Measurements from ENCODE around the gene CD69.
"Not testable (repeated sequence)": the region's sequence is repeated elsewhere in the genome, so short reads cannot be mapped to it uniquely, and the experiment has no call there.

CD69 gene

DNA sequence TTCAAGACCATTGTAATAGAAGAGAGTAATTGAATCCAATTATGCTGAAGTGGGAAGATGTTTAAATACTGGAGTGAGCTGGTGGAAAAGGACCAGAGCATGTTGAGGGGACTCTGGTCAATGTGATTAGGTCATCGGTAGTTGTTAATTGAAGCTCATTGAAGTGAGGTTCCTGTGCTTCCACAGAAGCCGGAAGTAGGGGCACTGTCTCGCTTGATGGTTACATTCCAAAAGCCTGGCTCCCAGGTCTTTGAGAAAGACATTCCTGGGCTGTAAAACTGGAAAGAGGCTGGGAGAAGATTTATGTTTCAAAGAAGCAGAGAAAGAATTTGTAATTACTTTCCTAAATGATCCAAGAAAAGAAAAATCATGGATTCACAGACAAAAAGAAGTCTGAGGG lies 15.5 kb downstream of the CD69 start:
- DNase-seq, result no peak

DNA sequence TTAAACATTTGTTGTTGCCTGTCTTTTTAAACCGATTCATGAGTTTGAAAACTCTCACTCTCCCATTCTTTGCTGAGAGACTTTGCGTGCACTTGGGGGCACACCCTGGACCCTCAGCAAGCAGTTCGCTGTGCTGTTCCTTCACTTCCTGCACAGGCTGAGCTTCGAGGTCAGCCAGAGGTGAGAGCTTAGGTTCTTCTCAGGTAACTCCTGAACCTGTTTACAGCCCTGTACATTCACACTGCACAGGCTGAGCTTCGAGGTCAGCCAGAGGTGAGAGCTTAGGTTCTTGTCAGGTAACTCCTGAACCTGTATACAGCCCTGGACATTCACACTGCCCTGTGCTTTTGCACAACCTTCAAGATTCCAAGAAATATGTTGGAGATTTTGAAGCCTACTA lies 18.0 kb downstream of the CD69 start:
- no peak for DNase-seq

- DNase-seq, result no peak
Observed at GRCh38 chr12:9741726-9742125, 19.0 kb downstream of the CD69 start.

DNA sequence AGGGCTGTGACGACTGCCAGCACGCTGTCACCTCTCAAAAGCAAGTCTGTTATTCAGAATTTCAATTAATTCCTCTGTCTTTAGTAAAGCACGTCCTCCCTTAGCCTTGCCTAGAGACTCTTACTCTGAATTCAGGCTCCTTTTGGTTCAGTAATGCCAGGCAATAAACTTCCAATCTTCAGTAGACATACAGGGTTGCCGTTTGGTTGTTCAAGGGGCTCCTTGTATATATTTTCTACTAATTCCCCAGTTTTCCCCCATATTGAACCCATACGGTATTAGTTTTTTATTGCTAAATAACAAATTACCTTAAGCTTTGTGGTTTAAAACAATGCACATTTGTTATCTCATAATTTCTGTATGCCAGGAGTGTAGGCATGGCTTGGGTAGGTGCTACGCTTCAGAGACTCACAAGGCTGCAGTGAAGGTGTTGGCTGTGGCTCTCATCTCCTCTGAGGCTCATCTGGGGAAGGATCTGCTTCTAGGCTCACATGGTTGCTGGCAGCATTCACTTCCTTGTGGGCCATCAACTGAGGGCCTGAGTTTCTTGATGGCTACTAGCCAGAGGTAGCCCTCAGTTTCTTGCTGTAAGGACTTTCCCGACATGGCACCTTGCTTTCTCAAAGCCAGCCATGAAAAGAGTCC lies 20.5 kb downstream of the CD69 start:
- no peak for DNase-seq

- DNase-seq, result not testable (repeated sequence)
Observed at GRCh38 chr12:9739404-9740105, 21.1 kb downstream of the CD69 start.

DNA sequence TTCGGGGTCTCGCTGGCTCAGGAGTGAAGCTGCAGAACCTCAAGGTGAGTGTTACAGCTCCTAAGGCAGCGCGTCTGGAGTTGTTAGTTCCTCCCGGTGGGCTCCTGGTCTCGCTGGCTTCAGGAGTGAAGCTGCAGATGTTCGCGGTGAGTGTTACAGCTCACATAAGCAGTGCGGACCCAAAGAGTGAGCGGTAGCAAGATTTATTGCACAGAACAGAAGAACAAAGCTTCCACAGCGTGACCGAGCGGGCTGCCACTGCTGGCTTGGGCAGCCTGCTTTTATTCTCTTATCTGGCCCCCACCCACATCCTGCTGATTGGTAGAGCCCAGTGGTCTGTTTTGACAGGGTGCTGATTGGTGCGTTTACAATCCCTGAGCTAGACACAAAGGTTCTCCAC lies 21.8 kb downstream of the CD69 start:
- not testable (repeated sequence) for DNase-seq

GRCh38 chr12:9736936-9737705 lies 23.6 kb downstream of the CD69 start:
- DNase-seq, result no peak

GRCh38 chr12:9735601-9736000 lies 25.1 kb downstream of the CD69 start:
- DNase-seq, result no peak

DNA sequence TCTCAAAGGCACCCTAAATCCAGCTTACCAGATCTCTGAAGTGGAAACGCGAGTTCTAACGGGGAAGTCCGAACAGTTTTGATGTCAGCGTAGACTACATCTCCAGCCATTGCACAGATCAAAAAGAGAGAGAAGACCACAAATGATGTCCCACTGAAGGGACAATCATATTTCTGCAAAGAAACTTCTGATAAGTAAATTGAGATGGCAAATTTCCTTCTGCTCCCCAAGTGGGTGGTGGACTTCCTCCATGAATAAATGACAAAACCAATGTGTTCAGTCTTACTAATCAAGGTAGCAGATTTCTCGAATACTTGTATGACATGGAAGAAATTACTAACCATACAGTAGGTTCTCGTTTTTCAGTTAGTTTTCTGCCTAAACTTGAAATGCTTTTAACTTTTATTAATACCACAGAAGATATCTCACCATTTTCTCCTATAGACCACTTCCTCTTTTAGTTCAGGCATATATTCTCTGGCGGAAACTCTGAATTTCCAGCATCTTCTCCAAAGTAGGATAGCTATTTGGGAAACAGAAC lies 27.7 kb downstream of the CD69 start, which contains the start of gene CLECL1:
Gene CLECL1 (minus strand): TSS at position 177 of the 541 bp plus-strand sequence.
- DNase-seq, result no peak

DNA sequence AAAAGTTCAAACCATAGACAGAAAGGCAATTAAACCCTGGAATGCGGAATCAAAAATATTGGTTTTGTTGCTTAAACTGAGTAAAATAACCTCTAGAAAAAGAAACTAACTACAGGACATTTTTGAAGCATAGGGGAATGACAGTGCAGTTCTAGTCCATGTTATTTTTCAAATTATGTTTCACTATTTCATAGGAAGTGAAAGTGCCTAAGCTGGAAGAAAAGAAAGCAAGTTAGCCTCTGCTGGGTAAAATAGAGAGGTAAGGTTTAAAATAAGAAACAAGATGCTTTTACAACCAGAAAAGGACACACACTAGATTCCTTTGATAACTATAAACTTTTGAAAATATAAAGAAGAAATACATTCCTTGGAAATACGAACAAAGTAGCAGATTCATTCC lies 28.9 kb downstream of the CD69 start:
- no peak for DNase-seq

- no peak for DNase-seq
Observed at GRCh38 chr12:9731393-9731792, 29.3 kb downstream of the CD69 start.

DNA sequence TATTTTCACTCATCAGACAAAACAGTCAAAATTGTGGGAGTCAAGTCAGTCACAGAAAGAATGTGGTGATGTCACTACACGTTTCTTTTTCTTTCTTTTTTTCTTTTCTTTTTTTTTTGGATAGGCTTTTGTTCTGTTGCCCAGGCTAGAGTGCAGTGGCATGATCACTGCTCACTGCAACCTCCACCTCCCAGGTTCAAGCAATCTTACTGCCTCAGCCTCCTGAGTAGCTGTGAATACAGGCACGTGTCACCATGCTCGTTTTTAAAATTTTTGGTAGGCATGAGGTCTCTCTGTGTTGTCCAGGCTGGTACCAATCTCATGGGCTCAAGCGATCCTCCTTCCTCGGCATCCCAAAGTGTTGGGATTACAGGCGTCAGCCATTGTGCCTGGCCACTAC lies 30.1 kb downstream of the CD69 start:
- no peak for DNase-seq

DNA sequence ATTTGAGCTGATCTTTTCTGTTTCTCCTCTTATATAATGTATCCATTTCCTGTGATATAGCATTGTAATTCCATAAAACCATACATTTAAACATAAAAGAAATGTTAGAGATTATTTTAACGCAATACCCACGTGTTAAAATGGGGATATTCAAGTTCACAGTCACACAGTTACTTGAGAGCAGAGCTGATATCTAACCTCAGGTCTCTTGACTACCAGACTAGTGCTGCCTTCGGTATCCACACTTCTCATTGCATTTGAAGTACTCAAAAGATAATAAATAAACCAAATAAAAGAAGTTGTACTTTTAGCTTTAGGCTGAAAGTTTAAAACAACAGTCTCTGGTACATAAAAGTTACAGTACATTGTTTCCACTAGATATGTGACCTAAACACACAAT lies 30.7 kb downstream of the CD69 start:
- DNase-seq, result no peak

DNA sequence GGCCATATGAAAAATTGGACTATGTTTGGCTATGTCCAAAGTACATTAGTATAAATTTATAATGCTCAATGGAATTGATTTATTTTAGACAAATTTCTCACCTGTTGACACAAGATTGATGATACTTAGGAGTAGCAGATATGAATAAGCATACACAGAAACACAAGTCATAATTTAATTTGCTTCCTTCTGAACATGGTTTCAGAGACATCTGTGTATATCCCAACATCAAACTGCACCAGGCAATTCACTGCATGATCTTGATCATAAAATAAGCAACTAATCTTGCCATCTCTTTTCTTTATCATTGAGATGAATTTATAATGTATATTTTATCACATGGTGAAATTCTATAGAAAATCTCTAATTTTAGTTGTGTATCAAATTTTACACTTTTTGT lies 31.6 kb downstream of the CD69 start:
- no peak for DNase-seq

DNA sequence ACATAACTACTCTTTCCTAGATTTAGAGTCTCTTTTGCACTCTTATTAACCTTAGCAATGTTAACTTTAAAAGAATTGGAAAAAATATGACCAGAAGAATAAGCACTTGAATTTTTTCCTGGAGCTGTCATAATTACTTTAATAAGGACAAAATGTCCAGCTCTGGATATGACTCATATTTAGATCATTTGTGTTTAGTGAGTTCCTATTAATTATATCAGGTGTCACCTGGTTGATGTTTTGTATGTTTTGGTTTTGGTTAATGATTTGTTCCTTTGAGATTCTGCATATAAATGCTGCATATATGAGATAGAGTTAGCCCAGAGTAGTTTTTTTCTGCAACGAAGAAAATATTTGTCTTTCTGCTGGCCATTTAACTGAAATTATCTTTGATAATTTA lies 32.9 kb downstream of the CD69 start:
- DNase-seq, result no peak

DNA sequence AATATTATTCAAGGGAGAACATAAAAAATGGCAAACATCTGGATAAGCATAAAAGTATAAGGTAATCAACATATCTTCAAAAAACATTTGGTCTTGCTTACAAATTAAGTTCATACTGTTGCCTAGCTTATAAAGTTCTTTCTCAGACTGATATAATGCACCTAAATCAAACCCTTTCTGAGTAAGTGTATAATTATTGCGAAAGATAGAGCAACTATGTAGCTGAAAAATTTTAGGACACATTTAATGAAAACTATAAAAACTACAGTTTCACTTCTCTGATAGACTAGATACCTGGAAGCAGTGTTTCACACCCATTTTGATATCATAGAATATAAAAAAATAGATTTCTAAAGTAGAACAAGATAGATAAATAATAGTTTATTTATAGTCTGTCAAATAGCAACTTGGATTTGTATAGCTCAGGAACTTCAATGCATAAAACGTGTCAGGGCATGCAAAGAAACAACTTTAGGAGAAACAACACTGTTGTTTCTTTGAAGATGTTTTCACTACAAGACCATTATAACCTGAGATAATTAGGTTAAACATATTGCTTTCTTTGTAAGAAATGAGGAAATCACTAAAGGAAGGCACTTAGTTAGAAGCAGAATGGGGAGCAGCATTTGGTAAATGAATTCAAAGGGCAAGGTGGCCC lies 35.4 kb downstream of the CD69 start:
- no peak for DNase-seq

DNA sequence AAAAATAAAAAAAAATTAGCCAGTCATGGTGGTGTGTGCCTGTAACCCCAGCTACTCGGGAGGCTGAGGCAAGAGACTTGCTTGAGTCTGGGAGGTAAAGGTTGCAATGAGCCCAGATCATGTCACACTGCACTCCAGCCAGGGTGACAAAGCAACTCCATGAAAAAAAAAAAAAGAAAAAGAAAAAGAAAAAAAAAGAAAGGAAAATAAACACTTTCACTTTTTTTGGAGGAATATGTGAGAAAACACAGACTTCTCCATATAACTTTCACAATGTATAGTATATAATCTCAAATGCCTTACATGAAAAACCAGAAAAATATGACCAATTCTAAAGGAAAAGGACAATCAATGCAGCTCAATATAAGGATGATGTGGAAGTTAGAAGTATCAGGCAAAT lies 36.7 kb downstream of the CD69 start:
- DNase-seq, result no peak

GRCh38 chr12:9721394-9722092 lies 39.2 kb downstream of the CD69 start:
- DNase-seq, result no peak

DNA sequence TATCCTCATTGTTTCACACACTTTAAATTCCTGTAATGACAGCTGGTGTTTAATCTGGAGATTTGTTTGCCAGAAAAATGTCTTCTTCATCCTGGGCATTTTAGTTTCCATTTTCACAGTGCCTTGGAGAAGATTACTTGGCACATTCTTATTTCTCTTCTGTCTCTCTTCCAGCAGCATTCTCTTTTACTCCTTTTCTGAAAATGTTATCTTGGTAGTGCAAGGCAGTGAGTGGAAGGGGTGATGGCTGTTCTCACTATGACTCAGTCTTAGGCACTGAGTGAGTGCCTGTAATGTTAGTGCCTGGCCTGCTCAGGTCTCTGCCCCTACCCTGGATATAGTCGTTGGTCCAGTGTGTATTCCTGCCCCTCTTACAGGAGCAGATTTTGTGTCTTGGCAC lies 40.9 kb downstream of the CD69 start:
- DNase-seq, result no peak

- DNase-seq, result no peak
Observed at GRCh38 chr12:9718968-9719367, 41.7 kb downstream of the CD69 start.

- DNase-seq, result no peak
Observed at GRCh38 chr12:9717070-9717925, 43.4 kb downstream of the CD69 start.

All from NCI-H1694 (cell line).